NCI-H2196 (cell line): ENCODE results near the gene ATXN7L3.
A peak's percentile ranks its signal among the peaks of the same experiment; 100 is the strongest.

Experiments used
- DNase-seq: peaks from one replicate; lab custom pipeline; 2025; ENCODE audit not compliant: unreplicated experiment; lab: John Stamatoyannopoulos, UW

The ATXN7L3 gene

GRCh38 chr17:44202756-44203155 lies 3.1 kb upstream of the ATXN7L3 start:
- DNase-seq, result no peak

GRCh38 chr17:44200478-44201155 lies 933 bp upstream of the ATXN7L3 start:
- no peak for DNase-seq

GRCh38 chr17:44198721-44199552 lies 747 bp downstream of the ATXN7L3 start:
- DNase-seq, result peak; percentile 45

GRCh38 chr17:44197980-44198720 lies 1.5 kb downstream of the ATXN7L3 start:
- DNase-seq, result no peak

- no peak for DNase-seq
Measured at GRCh38 chr17:44197107-44197506, 2.6 kb downstream of the ATXN7L3 start.

GRCh38 chr17:44193326-44194084 lies 6.2 kb downstream of the ATXN7L3 start:
- DNase-seq, result no peak

GRCh38 chr17:44192750-44193149 lies 6.9 kb downstream of the ATXN7L3 start:
- DNase-seq, result no peak

GRCh38 chr17:44191941-44192496 lies 7.7 kb downstream of the ATXN7L3 start:
- no peak for DNase-seq

GRCh38 chr17:44191369-44191768 lies 8.3 kb downstream of the ATXN7L3 start:
- DNase-seq, result no peak

- DNase-seq, result no peak
Measured at GRCh38 chr17:44190481-44190880, 9.2 kb downstream of the ATXN7L3 start.

- no peak for DNase-seq
Measured at GRCh38 chr17:44188576-44189403, 10.9 kb downstream of the ATXN7L3 start.

GRCh38 chr17:44187131-44187899 lies 12.4 kb downstream of the ATXN7L3 start:
- DNase-seq, result peak; percentile 26

GRCh38 chr17:44186307-44187130 lies 13.2 kb downstream of the ATXN7L3 start, which contains the start of gene TMUB2:
Gene TMUB2 (plus strand): TSS chr17:44186972. CDS start chr17:44187709, 737 bp downstream.
- peak; percentile 99 for DNase-seq

GRCh38 chr17:44184212-44184810 lies 15.4 kb downstream of the ATXN7L3 start:
- DNase-seq, result no peak

- no peak for DNase-seq
Measured at GRCh38 chr17:44183024-44183423, 16.7 kb downstream of the ATXN7L3 start.

GRCh38 chr17:44178133-44178532 lies 21.6 kb downstream of the ATXN7L3 start:
- DNase-seq, result no peak

- DNase-seq, result no peak
Measured at GRCh38 chr17:44177640-44178039, 22.0 kb downstream of the ATXN7L3 start.
